H1 (cell line): ENCODE measurements around the gene CRYGA. TPM values are rescaled to one million over a fixed set of nuclear protein-coding genes. Genes with fewer than 3 reads are reported as not detected.

ENCODE experiments used
- CTCF ChIA-PET: fragments of 300-600 bp; sonication (Branson Sonifier 250); formaldehyde crosslinking; loops from one replicate; lab custom pipeline; 2021; ENCODE audit not compliant: partially characterized antibody; lab: Charles Lee
- POLR2A ChIA-PET: fragments of 300-600 bp; sonication (Branson Sonifier 250); formaldehyde crosslinking; loops from one replicate; lab custom pipeline; 2021; ENCODE audit warnings: inconsistent platforms; ENCODE audit not compliant: partially characterized antibody; lab: Charles Lee
- DNase-seq, 2 experiments: peaks; one replicate each; pipeline versions ENCODE4 v3.0.0 to v3.0.0-alpha.2; 2010 to 2022; ENCODE audit warnings: low spot score in 2 of 2, low read depth in 1 of 2, mixed read lengths in 1 of 2
- FAIRE-seq: peaks from 2 replicates; lab custom pipeline; 2011; peaks lifted over from hg19 to GRCh38; lab: Jason Lieb, UNC
- H2AFZ ChIP-seq: 2 replicates; pipeline ENCODE4 v1.8.1; 2012; ENCODE audit warnings: low read length, inconsistent platforms
- H2AK5ac ChIP-seq: 2 replicates; pipeline ENCODE4 v1.6.1; 2013; ENCODE audit warnings: low read depth, low read length
- H2BK120ac ChIP-seq: replicated peaks from 2 replicates; pipeline ENCODE3; 2013; ENCODE audit warnings: low read depth, low read length, inconsistent platforms
- H2BK12ac ChIP-seq: 2 replicates; pipeline ENCODE4 v1.6.1; 2013; ENCODE audit warnings: low read depth, low read length
- H2BK15ac ChIP-seq: 2 replicates; pipeline ENCODE4 v1.6.1; 2013; ENCODE audit warnings: low read length
- H2BK20ac ChIP-seq: 2 replicates; pipeline ENCODE4 v1.6.1; 2013; ENCODE audit warnings: low read length
- H2BK5ac ChIP-seq: 2 replicates; pipeline ENCODE4 v1.6.1; 2013; ENCODE audit warnings: low read depth, low read length
- H3K14ac ChIP-seq: 2 replicates; pipeline ENCODE4 v1.6.1; 2013; ENCODE audit warnings: inconsistent platforms; ENCODE audit not compliant: insufficient read length
- H3K18ac ChIP-seq: 2 replicates; pipeline ENCODE4 v1.6.1; 2013; ENCODE audit warnings: low read length; ENCODE audit errors: extremely low read depth
- H3K23ac ChIP-seq: 2 replicates; pipeline ENCODE4 v1.6.1; 2013; ENCODE audit warnings: inconsistent platforms; ENCODE audit not compliant: insufficient read length
- H3K23me2 ChIP-seq: 2 replicates; pipeline ENCODE4 v1.6.1; 2013; ENCODE audit warnings: low read depth, low read length
- H3K27ac ChIP-seq: 2 replicates; pipeline ENCODE4 v1.6.1; 2011; ENCODE audit warnings: low read depth, low read length, inconsistent platforms
- H3K27me3 ChIP-seq, 4 experiments: replicated peaks in 1 of 4; 1 replicate in 1 of 4; 2 replicates in 3 of 4; pipeline versions ENCODE4 v1.6.1 to v1.8.1; 2011 to 2013; ENCODE audit warnings: low read length in 3 of 4, mild to moderate bottlenecking in 3 of 4, inconsistent platforms in 2 of 4, mixed read lengths in 2 of 4, moderate library complexity in 1 of 4; ENCODE audit not compliant: control insufficient read depth in 3 of 4, insufficient read depth in 3 of 4; ENCODE audit errors: extremely low read depth in 1 of 4
- H3K36me3 ChIP-seq, 4 experiments: 2 replicates each; pipeline versions ENCODE4 v1.6.1 to v1.8.1; 2011 to 2013; ENCODE audit warnings: mild to moderate bottlenecking in 4 of 4, low read length in 3 of 4, moderate library complexity in 2 of 4, control low read depth in 1 of 4, inconsistent platforms in 1 of 4; ENCODE audit not compliant: insufficient read depth in 4 of 4, control insufficient read depth in 2 of 4
- H3K4ac ChIP-seq: replicated peaks from 2 replicates; pipeline ENCODE3; 2013; ENCODE audit warnings: low read length, low read depth, mixed read lengths, inconsistent platforms; ENCODE audit not compliant: insufficient read length
- H3K4me1 ChIP-seq, 4 experiments: replicated peaks in 1 of 4; 1 replicate in 1 of 4; 2 replicates in 3 of 4; pipeline versions ENCODE4 v1.6.1 to v1.8.1; 2011 to 2013; ENCODE audit warnings: low read length in 3 of 4, inconsistent platforms in 2 of 4, mixed read lengths in 1 of 4; ENCODE audit not compliant: insufficient read depth in 4 of 4, control insufficient read depth in 3 of 4
- H3K4me2 ChIP-seq, 2 experiments: 2 replicates each; pipeline versions ENCODE4 v1.6.1 to v1.8.1; 2011 to 2013; ENCODE audit warnings: low read depth in 2 of 2, low read length in 2 of 2, control low read depth in 1 of 2, inconsistent platforms in 1 of 2, mild to moderate bottlenecking in 1 of 2; ENCODE audit not compliant: insufficient read depth in 1 of 2
- H3K4me3 ChIP-seq, 4 experiments: fragments of 200-600, 300-600 bp in 1 of 4; sonication (generic), shearing (Covaris generic), sonication (Bioruptor Twin) in 1 of 4; 2 replicates each; pipeline versions ENCODE4 v1.5.1 to v1.8.1; 2011 to 2016; ENCODE audit warnings: low read length in 4 of 4, low read depth in 3 of 4, control low read depth in 2 of 4, inconsistent platforms in 2 of 4, mild to moderate bottlenecking in 2 of 4, mixed read lengths in 1 of 4, moderate library complexity in 1 of 4; ENCODE audit not compliant: insufficient read depth in 2 of 4; ENCODE audit errors: extremely low read depth in 1 of 4
- H3K56ac ChIP-seq: replicated peaks from 2 replicates; pipeline ENCODE3; 2013; ENCODE audit warnings: low read depth, mild to moderate bottlenecking, mixed read lengths, low read length, inconsistent platforms; ENCODE audit not compliant: insufficient read length
- H3K79me1 ChIP-seq: 2 replicates; pipeline ENCODE4 v1.6.1; 2013; ENCODE audit warnings: low read depth, low read length, control low read depth
- H3K79me2 ChIP-seq, 2 experiments: 2 replicates each; pipeline versions ENCODE4 v1.6.1 to v1.8.1; 2012 to 2013; ENCODE audit warnings: low read length in 2 of 2, mild to moderate bottlenecking in 2 of 2, inconsistent platforms in 1 of 2; ENCODE audit not compliant: insufficient read depth in 2 of 2, control insufficient read depth in 1 of 2
- H3K9ac ChIP-seq, 4 experiments: replicated peaks in 1 of 4; 1 replicate in 1 of 4; 2 replicates in 3 of 4; pipeline versions ENCODE4 v1.6.1 to v1.8.1; 2011 to 2013; ENCODE audit warnings: low read depth in 3 of 4, low read length in 3 of 4, control low read depth in 2 of 4, mild to moderate bottlenecking in 2 of 4, moderate library complexity in 2 of 4, inconsistent platforms in 1 of 4; ENCODE audit errors: extremely low read depth in 1 of 4
- H3K9me3 ChIP-seq, 2 experiments: 2 replicates each; pipeline versions ENCODE4 v1.6.1 to v1.8.1; 2012 to 2013; ENCODE audit warnings: mild to moderate bottlenecking in 2 of 2, moderate library complexity in 2 of 2, control low read depth in 1 of 2, inconsistent platforms in 1 of 2, low read depth in 1 of 2, low read length in 1 of 2, mixed read lengths in 1 of 2; ENCODE audit not compliant: insufficient read depth in 2 of 2
- H4K20me1 ChIP-seq, 2 experiments: replicated peaks in 1 of 2; 2 replicates each; pipeline versions ENCODE3 to v1.8.1; 2011 to 2013; ENCODE audit warnings: inconsistent platforms in 2 of 2, low read length in 2 of 2, mild to moderate bottlenecking in 1 of 2; ENCODE audit not compliant: insufficient read depth in 2 of 2, control insufficient read depth in 1 of 2
- H4K5ac ChIP-seq: 2 replicates; pipeline ENCODE4 v1.6.1; 2013; ENCODE audit warnings: low read length, low read depth, mixed read lengths, inconsistent platforms; ENCODE audit not compliant: insufficient read length
- H4K8ac ChIP-seq: 2 replicates; pipeline ENCODE4 v1.8.0; 2013; ENCODE audit warnings: mild to moderate bottlenecking, moderate library complexity, low read length, inconsistent platforms; ENCODE audit not compliant: insufficient read depth; ENCODE audit errors: extremely low read depth
- H4K91ac ChIP-seq: replicated peaks from 2 replicates; pipeline ENCODE3; 2013; ENCODE audit warnings: low read length, mixed read lengths, inconsistent platforms; ENCODE audit not compliant: insufficient read length
- CBX5 ChIP-seq: fragments of 300-800, 300-1000 bp; sonication (generic); IDR thresholded peaks from 2 replicates; pipeline ENCODE4 v1.7.1; 2016; ENCODE audit warnings: antibody characterized with exemption, low read length, low read depth
- CEBPB ChIP-seq: IDR thresholded peaks from 2 replicates; pipeline ENCODE4 v1.6.1; 2012; ENCODE audit warnings: low read depth, low read length
- CHD1 ChIP-seq: IDR thresholded peaks from 2 replicates; pipeline ENCODE4 v1.6.1; 2012; ENCODE audit warnings: low read depth, low read length, improper control_type of control experiment
- EGR1 ChIP-seq: IDR thresholded peaks from 2 replicates; pipeline ENCODE4 v1.6.1; 2011; ENCODE audit warnings: low read depth, low read length, borderline replicate concordance
- EZH2 ChIP-seq: fragments of 200-600 bp; sonication (generic); IDR thresholded peaks from 2 replicates; pipeline ENCODE4 v1.7.1; 2012; ENCODE audit warnings: low read depth, mild to moderate bottlenecking, moderate library complexity, low read length, inconsistent platforms; ENCODE audit not compliant: severe bottlenecking
- HDAC2 ChIP-seq, 2 experiments: fragments of 300-600 bp in 1 of 2; sonication (generic) in 1 of 2; IDR thresholded peaks; 2 replicates each; pipeline ENCODE4 v1.6.1; 2011 to 2012; ENCODE audit warnings: low read depth in 2 of 2, low read length in 2 of 2, mild to moderate bottlenecking in 2 of 2, moderate library complexity in 2 of 2, borderline replicate concordance in 1 of 2, inconsistent platforms in 1 of 2
- PHF8 ChIP-seq: fragments of 200-600 bp; sonication (generic); conservative IDR thresholded peaks from 2 replicates; pipeline ENCODE4 v1.7.1; 2012; ENCODE audit warnings: low read depth, mild to moderate bottlenecking, inconsistent platforms, low read length, moderate library complexity
- POLR2AphosphoS5 ChIP-seq: IDR thresholded peaks from 2 replicates; pipeline ENCODE4 v1.6.1; 2011; ENCODE audit warnings: low read depth, low read length
- SAP30 ChIP-seq: fragments of 300-600 bp; sonication (generic); IDR thresholded peaks from 2 replicates; pipeline ENCODE4 v1.7.1; 2012; ENCODE audit warnings: low read length, moderate library complexity, mild to moderate bottlenecking, inconsistent platforms; ENCODE audit not compliant: insufficient read depth, insufficient replicate concordance
- WGBS, 2 experiments: shearing (Covaris generic) in 1 of 2; methylation state at CpG; one replicate each; pipeline versions ENCODE4 v1.1.6 to v1.1.7; 2013 to 2015; ENCODE audit warnings: low lambda C conversion rate in 2 of 2, mixed read lengths in 2 of 2, inconsistent platforms in 1 of 2, low coverage in 1 of 2, missing lambda C conversion rate in 1 of 2; ENCODE audit not compliant: insufficient replicate concordance in 2 of 2, insufficient coverage in 1 of 2, insufficient read length in 1 of 2; ENCODE audit errors: extremely low coverage in 1 of 2, missing lambda C conversion rate in 1 of 2; 5-methylcytosine and 5-hydroxymethylcytosine counted together
- polyA plus RNA-seq, 7 experiments: library from polyadenylated mRNA; depleted of rRNA in 3 of 7; stranded (reverse) in 5 of 7; unstranded in 2 of 7; fragments of >200 nt in 5 of 7; fragments of 200-250 nt in 2 of 7; gene quantifications; 1 replicate in 5 of 7; 2 replicates in 1 of 7; 4 replicates in 1 of 7; pipeline versions ENCODE4 v1.2.1 to v1.2.3, GENCODE V29; 2011 to 2013; ENCODE audit warnings: missing spikeins in 2 of 7, mixed read lengths in 2 of 7
- total RNA-seq: library from RNA; stranded (reverse); fragmentation: NEBNext Ultra II Directional; extraction: Animal tissue kit (Norgen Biotek cat#: 25700); gene quantifications from 2 replicates; pipeline ENCODE4 v1.2.1, GENCODE V29; 2021
- TF ChIP-seq, protein P1 (sequence below): IDR thresholded peaks from 2 replicates; pipeline ENCODE4 v1.6.1; 2011; ENCODE audit warnings: low read length, improper control_type of control experiment
- TF ChIP-seq, protein P2 (sequence below): IDR thresholded peaks from 2 replicates; pipeline ENCODE4 v1.6.1; 2011; ENCODE audit warnings: low read depth, mild to moderate bottlenecking, low read length; ENCODE audit not compliant: insufficient read depth

The CRYGA gene
- total and polyA plus RNA-seq, 2 of the 8 experiments (the other 6 are each of a cell fraction or from before 2014, with no cell fraction given) = not detected

DNA sequence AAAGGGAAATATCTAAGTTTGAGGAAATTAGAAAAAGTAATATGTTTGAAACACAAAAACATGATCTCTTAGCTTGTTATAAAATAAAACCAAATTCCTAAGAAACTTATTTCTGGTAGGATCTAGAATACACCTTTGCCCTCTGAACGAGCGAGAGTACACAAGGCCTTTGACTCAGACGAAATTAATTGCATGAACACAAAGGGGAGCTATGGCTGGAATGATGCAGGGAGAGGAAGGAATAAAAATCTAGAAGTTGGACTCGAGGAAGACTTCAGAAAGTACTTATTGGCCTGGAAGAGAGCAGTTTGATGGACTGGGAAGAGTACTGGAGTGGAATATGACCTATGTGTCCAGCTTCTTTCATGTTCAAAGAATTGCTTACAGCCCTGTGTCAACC is 38.1 kb downstream of the CRYGA start:
- H2AK5ac ChIP-seq = no peak overlapping the region
- no peak overlapping the region for H3K23ac ChIP-seq
- no peak overlapping the region for H3K14ac ChIP-seq
- DNase-seq (no peak), FAIRE-seq (no peak)
- H2BK15ac ChIP-seq = no peak overlapping the region
- H3K27me3 ChIP-seq = no peaks in the 10 kb centered on the region
- no peaks in the 10 kb centered on the region for H3K23me2 ChIP-seq
- H3K36me3 ChIP-seq = no peaks in the 10 kb centered on the region
- H3K27ac ChIP-seq = no peak overlapping the region
- no peaks in the 10 kb centered on the region for H3K4me1 ChIP-seq
- H3K79me2 ChIP-seq = no peaks in the 10 kb centered on the region
- H3K4me3 ChIP-seq = no peak overlapping the region
- no peaks in the 10 kb centered on the region for H4K20me1 ChIP-seq
- no peak overlapping the region for H3K56ac ChIP-seq
- H2AFZ ChIP-seq = no peak overlapping the region
- H3K9me3 ChIP-seq = no peaks in the 10 kb centered on the region
- no peak overlapping the region for H2BK5ac ChIP-seq
- H4K91ac ChIP-seq = no peak overlapping the region
- H3K79me1 ChIP-seq = no peaks in the 10 kb centered on the region
- H3K9ac ChIP-seq = no peak overlapping the region
- H4K5ac ChIP-seq = no peak overlapping the region
- H4K8ac ChIP-seq = no peak overlapping the region
- H3K18ac ChIP-seq = no peak overlapping the region
- ChIA-PET CTCF (interaction anchor here (0.5 to 2.3 kb wide), 7 partner anchors 11 to 121 kb away, joined by 3 to 10 read pairs (median 3); no protein-coding TSS in a partner anchor), POLR2A (interaction anchor here (1.3 kb wide), 1 partner anchor 20 kb away, joined by 3 read pairs; no protein-coding TSS in a partner anchor)
- no peak overlapping the region for H2BK12ac ChIP-seq
- H3K4me2 ChIP-seq = no peak overlapping the region; a peak in 1 of 4 replicates
- no peak overlapping the region for H3K4ac ChIP-seq
- no peak overlapping the region for H2BK120ac ChIP-seq
- H2BK20ac ChIP-seq = no peak overlapping the region
- 83% methylated on average over 4 of the region's 4 CpGs; no CpG with 5 or more reads in 1 of the 2 experiments for WGBS, 2 experiments
- TF ChIP-seq SAP30 (no peak), HDAC2 (IDR thresholded peaks at IDR 0.05; ENCODE audit: borderline replicate concordance in 1 of 2, low read depth in 2 of 2, low read length in 2 of 2) (no peak), CBX5 (no peak), POLR2AphosphoS5 (no peak), CEBPB (no peak), CHD1 (no peak), EZH2 (no peak), EGR1 (no peak), PHF8 (no peak)
- TF ChIP-seq, protein P1, sequence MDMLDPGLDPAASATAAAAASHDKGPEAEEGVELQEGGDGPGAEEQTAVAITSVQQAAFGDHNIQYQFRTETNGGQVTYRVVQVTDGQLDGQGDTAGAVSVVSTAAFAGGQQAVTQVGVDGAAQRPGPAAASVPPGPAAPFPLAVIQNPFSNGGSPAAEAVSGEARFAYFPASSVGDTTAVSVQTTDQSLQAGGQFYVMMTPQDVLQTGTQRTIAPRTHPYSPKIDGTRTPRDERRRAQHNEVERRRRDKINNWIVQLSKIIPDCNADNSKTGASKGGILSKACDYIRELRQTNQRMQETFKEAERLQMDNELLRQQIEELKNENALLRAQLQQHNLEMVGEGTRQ = no peak
- TF ChIP-seq, protein P2, sequence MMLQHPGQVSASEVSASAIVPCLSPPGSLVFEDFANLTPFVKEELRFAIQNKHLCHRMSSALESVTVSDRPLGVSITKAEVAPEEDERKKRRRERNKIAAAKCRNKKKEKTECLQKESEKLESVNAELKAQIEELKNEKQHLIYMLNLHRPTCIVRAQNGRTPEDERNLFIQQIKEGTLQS = no peak
